ENCODE results near the gene WNT9A. TPM values are rescaled to one million over a fixed set of nuclear protein-coding genes. Genes with fewer than 3 reads are reported as not detected.

Gene WNT9A
- total RNA-seq, 2 experiments from 2014 or later = not detected

- ChIA-PET POLR2A (no interaction called here), CTCF (ENCODE audit: unreplicated experiment) (no interaction called here)
- no peak for DNase-seq (ENCODE audit: low spot score)
- no peaks in the 10 kb centered on the region for H3K9me3 ChIP-seq (ENCODE audit: low read length)
- no peaks in the 10 kb centered on the region for H3K9me2 ChIP-seq (ENCODE audit: insufficient read depth, low read length)
- no peak overlapping the region for H3K4me3 ChIP-seq (ENCODE audit: low read depth, low read length, poor library complexity, severe bottlenecking)
- no peak overlapping the region for H2AFZ ChIP-seq (ENCODE audit: low read length)
- no peaks in the 10 kb centered on the region for H3K36me3 ChIP-seq (ENCODE audit: insufficient read depth, low read length)
- no peak for TF ChIP-seq CTCF (conservative IDR thresholded peaks at IDR 0.05; ENCODE audit: low read length)
- no peaks in the 10 kb centered on the region for H3K79me2 ChIP-seq (ENCODE audit: insufficient read depth, low read depth, low read length)
- BruUV-seq (replicated peaks) = no TSS peak
- H3K4me1 ChIP-seq (ENCODE audit: insufficient read depth, low read length, poor library complexity, severe bottlenecking) = no peaks in the 10 kb centered on the region
- no peaks in the 10 kb centered on the region; the same call in 1 of the 2 replicates for H4K20me1 ChIP-seq (ENCODE audit: insufficient read depth, low read length)
- H3K4me2 ChIP-seq (ENCODE audit: low read length) = no peak overlapping the region
- intact Hi-C loops (cut with micrococcal nuclease; ENCODE audit: unreplicated experiment) = no loop called here
- no peak overlapping the region for H3K27ac ChIP-seq (ENCODE audit: low read depth, low read length, poor library complexity, severe bottlenecking)
Measured at GRCh38 chr1:227901239-227901905, 46.4 kb downstream of the WNT9A start.

GRCh38 chr1:227900571-227901051, 47.1 kb downstream of the WNT9A start:
- Histone ChIP-seq H3K4me1 (ENCODE audit: insufficient read depth, low read length, poor library complexity, severe bottlenecking) (no peaks in the 10 kb centered on the region), H3K27ac (ENCODE audit: low read depth, low read length, poor library complexity, severe bottlenecking) (no peak overlapping the region), H3K9me2 (ENCODE audit: insufficient read depth, low read length) (no peaks in the 10 kb centered on the region), H2AFZ (ENCODE audit: low read length) (no peak overlapping the region), H3K36me3 (ENCODE audit: insufficient read depth, low read length) (no peaks in the 10 kb centered on the region), H4K20me1 (ENCODE audit: insufficient read depth, low read length) (no peaks in the 10 kb centered on the region), H3K9me3 (ENCODE audit: low read length) (no peaks in the 10 kb centered on the region), H3K4me3 (ENCODE audit: low read depth, low read length, poor library complexity, severe bottlenecking) (no peak overlapping the region), H3K79me2 (ENCODE audit: insufficient read depth, low read depth, low read length) (no peaks in the 10 kb centered on the region), H3K4me2 (ENCODE audit: low read length) (no peak overlapping the region)
- ChIA-PET CTCF (ENCODE audit: unreplicated experiment) (no interaction called here), POLR2A (no interaction called here)
- TF ChIP-seq CTCF (conservative IDR thresholded peaks at IDR 0.05; ENCODE audit: low read length) = no peak
- no peak for TF ChIP-seq EZH2phosphoT487 (IDR thresholded peaks at IDR 0.05; ENCODE audit: borderline replicate concordance, low read depth, low read length)
- DNase-seq (ENCODE audit: low spot score) = no peak
- no TSS peak for BruUV-seq (replicated peaks)
- intact Hi-C loops (cut with micrococcal nuclease; ENCODE audit: unreplicated experiment) = no loop called here

GRCh38 chr1:227899820-227900449, 47.8 kb downstream of the WNT9A start:
- POLR2A ChIA-PET = no interaction called here
- Histone ChIP-seq H2AFZ (ENCODE audit: low read length) (no peak overlapping the region), H3K79me2 (ENCODE audit: insufficient read depth, low read depth, low read length) (no peaks in the 10 kb centered on the region), H3K9me3 (ENCODE audit: low read length) (no peaks in the 10 kb centered on the region), H3K36me3 (ENCODE audit: insufficient read depth, low read length) (no peaks in the 10 kb centered on the region), H3K4me3 (ENCODE audit: low read depth, low read length, poor library complexity, severe bottlenecking) (no peak overlapping the region), H3K9me2 (ENCODE audit: insufficient read depth, low read length) (no peaks in the 10 kb centered on the region), H3K4me2 (ENCODE audit: low read length) (no peak overlapping the region), H3K27ac (ENCODE audit: low read depth, low read length, poor library complexity, severe bottlenecking) (no peak overlapping the region), H3K4me1 (ENCODE audit: insufficient read depth, low read length, poor library complexity, severe bottlenecking) (no peaks in the 10 kb centered on the region), H4K20me1 (ENCODE audit: insufficient read depth, low read length) (no peaks in the 10 kb centered on the region)
- TF ChIP-seq EZH2phosphoT487 (IDR thresholded peaks at IDR 0.05; ENCODE audit: borderline replicate concordance, low read depth, low read length) = no peak
- no peak for TF ChIP-seq CTCF (conservative IDR thresholded peaks at IDR 0.05; ENCODE audit: low read length)
- no TSS peak for BruUV-seq (replicated peaks)
- CTCF ChIA-PET (ENCODE audit: unreplicated experiment) = no interaction called here
- intact Hi-C loops (cut with micrococcal nuclease; ENCODE audit: unreplicated experiment) = no loop called here
- no peak for DNase-seq (ENCODE audit: low spot score)
